Thoracic aorta (tissue), 2 donors: ENCODE results near the gene NUDCD3. TPM values are rescaled to one million over a fixed set of nuclear protein-coding genes. Genes with fewer than 3 reads are reported as not detected.

Source experiments
- ATAC-seq: fragments of 150-250 bp; one replicate; pipeline ENCODE4 v1.8.0; 2017; ENCODE audit warnings: low read depth; ENCODE audit not compliant: insufficient number of reproducible peaks, low FRiP score
- DNase-seq: peaks from one replicate; pipeline ENCODE4 v3.0.0-alpha.2; 2020; ENCODE audit warnings: low spot score
- H3K27ac ChIP-seq, 2 donors: fragments of 200-600 bp; sonication (generic); 1 replicate in 1 of 2; 2 replicates in 1 of 2; pipeline ENCODE4 v1.5.1; 2016; ENCODE audit warnings: mild to moderate bottlenecking in 2 of 2, moderate library complexity in 2 of 2
- H3K27me3 ChIP-seq: fragments of 200-600 bp; sonication (generic); replicated peaks from 2 replicates; pipeline ENCODE4 v1.6.0; 2016; ENCODE audit warnings: mild to moderate bottlenecking; ENCODE audit not compliant: insufficient read depth
- H3K36me3 ChIP-seq: fragments of 200-600 bp; sonication (generic); one replicate; pipeline ENCODE4 v1.5.1; 2016
- H3K4me1 ChIP-seq, 2 donors: fragments of 200-600 bp; sonication (generic); 1 replicate in 1 of 2; 2 replicates in 1 of 2; pipeline versions ENCODE4 v1.5.1 to v1.6.0; 2016; ENCODE audit warnings: low read depth in 2 of 2, mild to moderate bottlenecking in 1 of 2; ENCODE audit not compliant: control insufficient read depth in 1 of 2
- H3K4me3 ChIP-seq: fragments of 200-600 bp; sonication (generic); 2 replicates; pipeline ENCODE4 v1.5.1; 2016; ENCODE audit warnings: mild to moderate bottlenecking
- H3K9me3 ChIP-seq: fragments of 200-600 bp; sonication (generic); 2 replicates; pipeline ENCODE4 v1.5.1; 2016
- total RNA-seq, 2 donors: library from RNA; depleted of rRNA; stranded (reverse); fragments of >200 nt; gene quantifications; one replicate each; pipeline versions ENCODE4 v1.1.0 to v1.2.3, GENCODE V29; 2016
- TF ChIP-seq, protein P1 (sequence below): fragments of 200-600 bp; sonication (generic); IDR thresholded peaks from one replicate; pipeline ENCODE4 v1.5.1; 2019; ENCODE audit warnings: antibody characterized with exemption

Gene NUDCD3
- total RNA-seq, 2 donors from 2014 or later: 57.0 to 64.5 TPM

DNA sequence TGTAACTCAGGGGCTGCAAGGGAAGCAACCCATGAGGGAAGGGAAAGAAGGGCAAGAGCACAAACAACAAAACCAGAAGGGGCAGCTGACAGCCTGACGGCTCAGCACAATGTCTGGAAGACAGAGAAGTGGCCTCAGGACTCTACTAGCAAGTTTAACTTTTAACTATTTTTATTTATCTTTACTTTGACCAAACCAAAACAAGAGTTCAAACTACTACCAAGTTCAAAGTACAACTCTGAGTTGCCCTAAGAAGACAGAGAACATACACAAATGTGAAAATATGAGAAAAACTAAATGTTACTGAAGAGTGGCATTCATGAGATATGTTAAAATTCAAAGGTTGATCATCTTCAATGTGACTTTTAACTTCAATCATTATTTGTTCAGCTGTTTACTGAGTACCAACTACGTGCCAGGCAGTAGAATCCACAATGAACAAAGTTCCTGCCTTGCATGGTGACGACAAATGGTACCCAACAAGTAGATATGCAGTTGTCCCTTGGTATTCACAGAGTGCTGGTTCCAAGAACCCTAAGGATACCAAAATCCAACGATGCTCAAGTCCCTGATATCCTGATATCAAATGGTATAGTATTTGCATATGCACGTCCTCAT, 19.7 kb downstream of the NUDCD3 start:
- no peaks in the 10 kb centered on the region for H3K36me3 ChIP-seq
- TF ChIP-seq, protein P1, sequence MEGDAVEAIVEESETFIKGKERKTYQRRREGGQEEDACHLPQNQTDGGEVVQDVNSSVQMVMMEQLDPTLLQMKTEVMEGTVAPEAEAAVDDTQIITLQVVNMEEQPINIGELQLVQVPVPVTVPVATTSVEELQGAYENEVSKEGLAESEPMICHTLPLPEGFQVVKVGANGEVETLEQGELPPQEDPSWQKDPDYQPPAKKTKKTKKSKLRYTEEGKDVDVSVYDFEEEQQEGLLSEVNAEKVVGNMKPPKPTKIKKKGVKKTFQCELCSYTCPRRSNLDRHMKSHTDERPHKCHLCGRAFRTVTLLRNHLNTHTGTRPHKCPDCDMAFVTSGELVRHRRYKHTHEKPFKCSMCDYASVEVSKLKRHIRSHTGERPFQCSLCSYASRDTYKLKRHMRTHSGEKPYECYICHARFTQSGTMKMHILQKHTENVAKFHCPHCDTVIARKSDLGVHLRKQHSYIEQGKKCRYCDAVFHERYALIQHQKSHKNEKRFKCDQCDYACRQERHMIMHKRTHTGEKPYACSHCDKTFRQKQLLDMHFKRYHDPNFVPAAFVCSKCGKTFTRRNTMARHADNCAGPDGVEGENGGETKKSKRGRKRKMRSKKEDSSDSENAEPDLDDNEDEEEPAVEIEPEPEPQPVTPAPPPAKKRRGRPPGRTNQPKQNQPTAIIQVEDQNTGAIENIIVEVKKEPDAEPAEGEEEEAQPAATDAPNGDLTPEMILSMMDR: no peak
- no peak overlapping the region for H3K4me3 ChIP-seq
- no peak overlapping the region for H3K27ac ChIP-seq
- no peak for ATAC-seq
- peaks cover 30 to 50% of the 10 kb centered on the region in 2 donors for H3K4me1 ChIP-seq
- no peaks in the 10 kb centered on the region for H3K9me3 ChIP-seq
- no peaks in the 10 kb centered on the region for H3K27me3 ChIP-seq
- no peak for DNase-seq

DNA sequence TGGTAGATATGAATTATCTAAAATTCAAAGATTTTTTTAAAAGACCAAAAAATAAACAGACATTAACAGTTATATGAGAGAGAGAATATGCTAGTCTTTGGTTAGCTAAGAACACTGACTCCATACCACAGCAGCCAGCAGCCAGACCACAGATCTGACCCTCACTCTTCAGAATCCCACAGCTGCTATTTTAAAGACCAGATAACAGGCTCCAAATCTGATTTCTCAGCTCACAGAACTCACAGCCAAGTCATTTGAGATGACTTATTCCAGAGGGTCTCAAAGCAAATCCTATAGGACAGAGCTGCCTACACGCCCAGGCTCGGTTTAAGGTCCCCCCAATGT, 20.4 kb downstream of the NUDCD3 start:
- Histone ChIP-seq H3K36me3 (no peaks in the 10 kb centered on the region), H3K27me3 (no peaks in the 10 kb centered on the region), H3K4me1 (peaks cover 35 to 56% of the 10 kb centered on the region in 2 donors), H3K9me3 (no peaks in the 10 kb centered on the region), H3K4me3 (no peak overlapping the region), H3K27ac (no peak overlapping the region)
- TF ChIP-seq, protein P1: no peak
- no peak for DNase-seq
- ATAC-seq: no peak

DNA sequence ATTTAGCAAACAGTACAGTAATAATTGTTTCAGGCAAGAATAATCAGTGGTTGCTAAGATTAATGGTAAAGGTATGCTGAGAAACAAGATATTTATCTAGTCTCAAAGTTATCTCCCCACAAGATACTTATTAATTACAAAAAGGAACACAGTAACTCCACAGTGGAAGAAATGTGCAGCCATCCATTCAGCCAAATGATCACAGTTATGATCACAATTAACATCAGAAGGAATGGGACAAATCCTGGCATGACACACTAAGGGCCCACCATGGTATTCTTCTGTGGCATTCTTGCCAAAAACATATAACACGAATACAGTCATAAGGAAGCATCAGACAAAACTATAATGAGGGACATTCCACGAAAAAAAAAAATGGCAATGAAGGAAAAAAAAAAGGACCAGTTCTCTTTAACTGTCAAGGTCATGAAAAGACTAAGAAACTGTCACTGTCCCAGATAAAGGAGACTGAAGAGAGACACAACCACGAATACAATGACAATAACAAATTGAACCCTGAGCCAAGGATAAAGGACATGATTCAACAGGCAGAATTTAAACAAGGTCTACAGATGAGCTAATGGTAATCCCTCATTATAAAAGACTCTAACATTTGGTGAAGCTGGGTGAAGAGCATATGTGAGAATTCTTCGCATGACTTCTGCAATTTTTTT, 20.9 kb downstream of the NUDCD3 start:
- DNase-seq (no peak), ATAC-seq (no peak)
- Histone ChIP-seq H3K27me3 (no peaks in the 10 kb centered on the region), H3K4me3 (no peak overlapping the region), H3K36me3 (no peaks in the 10 kb centered on the region), H3K4me1 (peaks cover 39 to 59% of the 10 kb centered on the region in 2 donors), H3K9me3 (no peaks in the 10 kb centered on the region), H3K27ac (no peak overlapping the region)
- TF ChIP-seq, protein P1: no peak

DNA sequence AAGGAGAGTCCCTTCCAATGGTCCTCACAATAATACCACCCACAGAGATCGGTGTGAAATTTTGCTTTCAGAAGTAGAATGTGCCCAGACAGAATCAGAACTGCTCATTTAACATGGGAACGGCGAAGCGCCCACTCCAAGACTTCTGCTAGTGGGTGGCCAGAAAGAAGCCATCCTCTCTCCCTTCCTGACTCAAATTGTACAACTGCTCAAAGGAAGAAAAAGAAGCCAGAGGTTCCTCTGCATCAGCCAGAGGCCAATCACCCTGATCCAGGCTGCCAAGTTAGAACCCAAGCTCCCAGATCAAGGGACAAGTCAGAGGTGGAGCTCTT, 23.3 kb downstream of the NUDCD3 start:
- DNase-seq (no peak), ATAC-seq (no peak)
- no peaks in the 10 kb centered on the region for H3K9me3 ChIP-seq
- peaks cover 41 to 54% of the 10 kb centered on the region in 2 donors for H3K4me1 ChIP-seq
- TF ChIP-seq, protein P1: no peak
- H3K36me3 ChIP-seq: no peaks in the 10 kb centered on the region
- H3K4me3 ChIP-seq: no peak overlapping the region
- H3K27me3 ChIP-seq: no peaks in the 10 kb centered on the region
- no peak overlapping the region for H3K27ac ChIP-seq

DNA sequence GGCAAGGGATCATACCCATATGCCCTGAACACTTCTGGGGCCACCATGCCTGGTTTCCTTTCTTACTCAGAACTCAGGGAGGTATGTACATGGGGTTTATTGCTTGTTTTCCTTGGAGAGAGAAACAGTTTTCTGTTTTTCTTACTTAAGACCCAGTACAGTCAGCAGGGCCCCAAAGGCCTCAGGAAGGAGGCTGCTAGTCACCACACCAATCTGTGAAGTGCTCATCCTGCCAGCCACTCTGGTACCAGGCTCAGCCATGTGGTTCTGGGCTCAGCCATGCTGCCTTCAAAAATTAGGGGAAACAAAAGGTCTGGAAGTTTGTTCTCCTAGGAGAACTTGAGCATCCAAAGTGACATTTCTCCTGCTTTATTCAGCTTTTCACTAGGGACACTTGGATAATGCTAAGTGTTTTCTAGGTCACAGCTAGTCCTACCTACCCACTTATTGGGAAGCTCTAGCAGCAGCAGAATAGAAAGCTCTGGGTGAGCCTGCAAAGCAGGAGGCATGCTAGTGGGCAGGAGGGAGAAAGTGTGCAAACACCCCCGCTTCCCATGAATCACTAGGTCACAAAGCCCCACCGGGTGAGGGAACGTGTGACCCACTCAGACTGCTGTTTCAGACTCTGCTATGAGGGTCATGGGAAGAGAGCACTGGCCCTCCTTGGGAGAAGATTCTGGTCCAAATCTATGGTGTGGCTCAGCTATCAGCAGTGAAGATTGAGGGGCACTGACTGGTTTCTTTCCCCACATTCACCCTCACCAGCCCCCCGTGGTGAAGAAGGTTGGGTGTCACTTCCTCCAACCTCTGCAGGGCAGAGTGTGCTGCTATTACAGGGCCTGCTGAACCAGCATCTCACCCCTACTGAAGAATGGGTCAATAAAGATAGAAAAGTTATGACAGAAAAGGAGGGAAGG, 23.9 kb downstream of the NUDCD3 start:
- ATAC-seq (no peak), DNase-seq (no peak)
- Histone ChIP-seq H3K9me3 (no peaks in the 10 kb centered on the region), H3K4me3 (no peak overlapping the region), H3K36me3 (no peaks in the 10 kb centered on the region), H3K27me3 (no peaks in the 10 kb centered on the region), H3K27ac (peak overlapping the region in 1 of 2 donors; percentile 1), H3K4me1 (peaks cover 43 to 58% of the 10 kb centered on the region in 2 donors)
- TF ChIP-seq, protein P1: no peak
